Spinal cord (tissue), 4 donors: Measurements from ENCODE around the gene HBE1. TPM values are rescaled to one million over a fixed set of nuclear protein-coding genes. Genes with fewer than 3 reads are reported as not detected.

Source experiments
- polyA plus RNA-seq, 2 donors: library from polyadenylated mRNA; unstranded; fragments of 120-200 nt; gene quantifications; one replicate each; pipeline ENCODE4 v1.2.1, GENCODE V29; 2013; ENCODE audit not compliant: insufficient read length in 2 of 2
- total RNA-seq, 2 donors: library from RNA; depleted of rRNA in 1 of 2; stranded (reverse); fragments of 120-200 nt in 1 of 2; fragments of >200 nt in 1 of 2; gene quantifications; one replicate each; pipeline versions ENCODE4 v1.2.3 to v1.2.4, GENCODE V29; 2013 to 2014

HBE1 gene
- total and polyA plus RNA-seq, 4 donors = 9.2 to 30.5 (median 11.9) TPM

Other genes with a start within 250 kb of the HBE1 start
- not detected for gene OR52J3, start 223.4 kb downstream of the HBE1 start, total RNA-seq
- gene OR52J3, start 223.4 kb downstream of the HBE1 start, polyA plus RNA-seq = not detected
- gene OR52E2, start 210.3 kb downstream of the HBE1 start, total RNA-seq = not detected
- not detected for gene OR52E2, start 210.3 kb downstream of the HBE1 start, polyA plus RNA-seq
- gene OR52E1, start 200.4 kb downstream of the HBE1 start, total RNA-seq = not detected
- not detected for gene OR52E1, start 200.4 kb downstream of the HBE1 start, polyA plus RNA-seq
- gene OR52A5, start 131.6 kb downstream of the HBE1 start, total RNA-seq = under 1 TPM in 1 of 2 donors, not detected in 1; 0.06 TPM
- gene OR52A5, start 131.6 kb downstream of the HBE1 start, polyA plus RNA-seq = not detected
- not detected for gene OR52A1, start 115.2 kb downstream of the HBE1 start, total RNA-seq
- under 1 TPM; 0.05 to 0.10 TPM for gene OR52A1, start 115.2 kb downstream of the HBE1 start, polyA plus RNA-seq
- not detected for gene OR51V1, start 69.3 kb downstream of the HBE1 start, total RNA-seq
- not detected for gene OR51V1, start 69.3 kb downstream of the HBE1 start, polyA plus RNA-seq
- gene HBB, start 42.9 kb downstream of the HBE1 start, total RNA-seq = 1,000 to 10,000 TPM; 1,170 to 2,002 TPM
- 100 to 1,000 TPM; 132 to 148 TPM for gene HBB, start 42.9 kb downstream of the HBE1 start, polyA plus RNA-seq
- gene HBD, start 35.5 kb downstream of the HBE1 start, total RNA-seq = 1 to 10 TPM in 1 of 2 donors, under 1 TPM in 1; 0.17 to 1.2 TPM
- not detected for gene HBD, start 35.5 kb downstream of the HBE1 start, polyA plus RNA-seq
- gene HBG1, start 20.1 kb downstream of the HBE1 start, total RNA-seq = 1,000 to 10,000 TPM in 1 of 2 donors, 100 to 1,000 TPM in 1; 286 to 1,550 TPM
- 10 to 100 TPM in 1 of 2 donors, 1 to 10 TPM in 1; 8.9 to 10.7 TPM for gene HBG1, start 20.1 kb downstream of the HBE1 start, polyA plus RNA-seq
- gene HBG2, start 15.2 kb downstream of the HBE1 start, total RNA-seq = over 10,000 TPM; 12,245 to 14,331 TPM
- 1,000 to 10,000 TPM; 2,225 to 2,582 TPM for gene HBG2, start 15.2 kb downstream of the HBE1 start, polyA plus RNA-seq
- gene OR51B4, start 32.0 kb upstream of the HBE1 start, total RNA-seq = under 1 TPM in 1 of 2 donors, not detected in 1; 0.17 TPM
- not detected for gene OR51B4, start 32.0 kb upstream of the HBE1 start, polyA plus RNA-seq
- gene OR51B2, start 54.4 kb upstream of the HBE1 start, total RNA-seq = under 1 TPM; 0.20 to 0.22 TPM
- not detected for gene OR51B2, start 54.4 kb upstream of the HBE1 start, polyA plus RNA-seq
- gene OR51B5, start 73.6 kb upstream of the HBE1 start, total RNA-seq = 1 to 10 TPM in 1 of 2 donors, under 1 TPM in 1; 0.99 to 1.7 TPM
- gene OR51B5, start 73.6 kb upstream of the HBE1 start, polyA plus RNA-seq = under 1 TPM in 1 of 2 donors, not detected in 1; 0.33 TPM
- gene OR51B6, start 81.6 kb upstream of the HBE1 start, total RNA-seq = not detected
- not detected for gene OR51B6, start 81.6 kb upstream of the HBE1 start, polyA plus RNA-seq
- not detected for gene OR51M1, start 113.9 kb upstream of the HBE1 start, total RNA-seq
- gene OR51M1, start 113.9 kb upstream of the HBE1 start, polyA plus RNA-seq = not detected
- not detected for gene OR51Q1, start 152.2 kb upstream of the HBE1 start, total RNA-seq
- not detected for gene OR51Q1, start 152.2 kb upstream of the HBE1 start, polyA plus RNA-seq
- gene OR51I1, start 171.6 kb upstream of the HBE1 start, total RNA-seq = under 1 TPM in 1 of 2 donors, not detected in 1; 0.28 TPM
- not detected for gene OR51I1, start 171.6 kb upstream of the HBE1 start, polyA plus RNA-seq
- not detected for gene OR51I2, start 179.4 kb upstream of the HBE1 start, total RNA-seq
- gene OR51I2, start 179.4 kb upstream of the HBE1 start, polyA plus RNA-seq = not detected
- gene OR52D1, start 218.7 kb upstream of the HBE1 start, total RNA-seq = not detected
- not detected for gene OR52D1, start 218.7 kb upstream of the HBE1 start, polyA plus RNA-seq
- gene UBQLN3, start 240.0 kb upstream of the HBE1 start, total RNA-seq = under 1 TPM; 0.10 to 0.39 TPM
- gene UBQLN3, start 240.0 kb upstream of the HBE1 start, polyA plus RNA-seq = not detected
- gene UBQLNL, start 246.8 kb upstream of the HBE1 start, total RNA-seq = under 1 TPM; 0.30 to 0.55 TPM
- gene UBQLNL, start 246.8 kb upstream of the HBE1 start, polyA plus RNA-seq = under 1 TPM; 0.33 to 0.59 TPM